H1 (cell line): ENCODE data around the gene CD151. TPM values are rescaled to one million over a fixed set of nuclear protein-coding genes. Genes with fewer than 3 reads are reported as not detected.

Source experiments
- ATF3 ChIP-seq: IDR thresholded peaks from 2 replicates; pipeline ENCODE4 v1.6.1; 2011; ENCODE audit warnings: low read depth, mild to moderate bottlenecking, low read length; ENCODE audit not compliant: insufficient read depth
- CEBPB ChIP-seq: IDR thresholded peaks from 2 replicates; pipeline ENCODE4 v1.6.1; 2012; ENCODE audit warnings: low read depth, low read length
- CREB1 ChIP-seq: IDR thresholded peaks from 2 replicates; pipeline ENCODE4 v1.6.1; 2012; ENCODE audit warnings: inconsistent platforms
- CTCF ChIP-seq, 3 experiments: IDR thresholded peaks; 1 replicate in 2 of 3; 2 replicates in 1 of 3; pipeline versions ENCODE4 v1.5.1 to v1.6.1; 2011; ENCODE audit warnings: low read length in 3 of 3, mild to moderate bottlenecking in 3 of 3, inconsistent platforms in 2 of 3, low read depth in 1 of 3, moderate library complexity in 1 of 3; ENCODE audit not compliant: insufficient read depth in 1 of 3; ENCODE audit errors: control extremely low read depth in 1 of 3
- MAFK ChIP-seq: IDR thresholded peaks from 2 replicates; pipeline ENCODE4 v1.6.1; 2012; ENCODE audit warnings: low read depth, mild to moderate bottlenecking, improper control_type of control experiment, low read length
- POLR2A ChIP-seq, 2 experiments: IDR thresholded peaks; 1 replicate in 1 of 2; 2 replicates in 1 of 2; pipeline ENCODE4 v1.6.1; 2011; ENCODE audit warnings: low read depth in 2 of 2, low read length in 2 of 2, mild to moderate bottlenecking in 2 of 2; ENCODE audit errors: control extremely low read depth in 1 of 2
- RNF2 ChIP-seq: fragments of 200-900, 300-1000 bp; sonication (generic); IDR thresholded peaks from 2 replicates; pipeline ENCODE4 v1.7.1; 2016; ENCODE audit warnings: borderline replicate concordance, low read depth, mild to moderate bottlenecking, antibody characterized with exemption, low read length; ENCODE audit not compliant: poor library complexity, severe bottlenecking; ENCODE audit errors: missing control alignments
- SAP30 ChIP-seq: fragments of 300-600 bp; sonication (generic); IDR thresholded peaks from 2 replicates; pipeline ENCODE4 v1.7.1; 2012; ENCODE audit warnings: low read length, moderate library complexity, mild to moderate bottlenecking, inconsistent platforms; ENCODE audit not compliant: insufficient read depth, insufficient replicate concordance
- SRF ChIP-seq: IDR thresholded peaks from 2 replicates; pipeline ENCODE4 v1.6.1; 2011; ENCODE audit warnings: mild to moderate bottlenecking, low read depth, low read length, moderate library complexity
- TCF12 ChIP-seq: IDR thresholded peaks from 2 replicates; pipeline ENCODE4 v1.6.1; 2011; ENCODE audit warnings: low read depth, mild to moderate bottlenecking, low read length
- TEAD4 ChIP-seq: IDR thresholded peaks from 2 replicates; pipeline ENCODE4 v1.6.1; 2012; ENCODE audit warnings: low read depth, low read length, inconsistent platforms, mixed read lengths
- YY1 ChIP-seq: IDR thresholded peaks from 2 replicates; pipeline ENCODE4 v1.6.1; 2011; ENCODE audit warnings: low read depth, mild to moderate bottlenecking, low read length
- polyA plus RNA-seq, 7 experiments: library from polyadenylated mRNA; depleted of rRNA in 3 of 7; stranded (reverse) in 5 of 7; unstranded in 2 of 7; fragments of >200 nt in 5 of 7; fragments of 200-250 nt in 2 of 7; gene quantifications; 1 replicate in 5 of 7; 2 replicates in 1 of 7; 4 replicates in 1 of 7; pipeline versions ENCODE4 v1.2.1 to v1.2.3, GENCODE V29; 2011 to 2013; ENCODE audit warnings: missing spikeins in 2 of 7, mixed read lengths in 2 of 7
- total RNA-seq: library from RNA; stranded (reverse); fragmentation: NEBNext Ultra II Directional; extraction: Animal tissue kit (Norgen Biotek cat#: 25700); gene quantifications from 2 replicates; pipeline ENCODE4 v1.2.1, GENCODE V29; 2021

Gene CD151
- total and polyA plus RNA-seq, 2 of the 8 experiments (the other 6 are each of a cell fraction or from before 2014, with no cell fraction given), result 101 to 212 TPM

GRCh38 chr11:831118-831864 is 1.5 kb upstream of the CD151 start (continued):
- TF ChIP-seq CTCF (IDR thresholded peaks at IDR 0.05; ENCODE audit: control extremely low read depth in 1 of 3, insufficient read depth in 1 of 3, low read depth in 1 of 3, low read length in 3 of 3), result no peak
- TF ChIP-seq TEAD4, result no peak
- TF ChIP-seq SRF, result no peak
- TF ChIP-seq RNF2, result no peak
- TF ChIP-seq SAP30, result no peak
- no peak for TF ChIP-seq POLR2A (IDR thresholded peaks at IDR 0.05; ENCODE audit: control extremely low read depth in 1 of 2, low read depth in 2 of 2, low read length in 2 of 2)
- TF ChIP-seq CEBPB, result no peak
- no peak for TF ChIP-seq ATF3
- TF ChIP-seq MAFK, result no peak
- TF ChIP-seq YY1, result no peak
- no peak for TF ChIP-seq TCF12
- no peak for TF ChIP-seq CREB1
